ENCODE results near the gene RBM43. TPM values are rescaled to one million over a fixed set of nuclear protein-coding genes. Genes with fewer than 3 reads are reported as not detected.

RBM43 gene
- total RNA-seq, 4 donors from 2014 or later: 1.3 to 3.4 (median 2.0) TPM

GRCh38 chr2:151278487-151278886 is 16.8 kb upstream of the RBM43 start:
- TF ChIP-seq POLR2A (IDR thresholded peaks at IDR 0.05) (no peak), CTCF (IDR thresholded peaks at IDR 0.05) (no peak)
- intact Hi-C loops (cut with DNase I): no loop called here
- Histone ChIP-seq H3K9me3 (no peaks in the 10 kb centered on the region), H3K27ac (no peak overlapping the region), H3K36me3 (peaks cover 0 to 92% (median 9%) of the 10 kb centered on the region in 3 donors), H3K27me3 (no peaks in the 10 kb centered on the region), H3K4me1 (no peaks in the 10 kb centered on the region), H3K4me3 (no peak overlapping the region)
- WGBS, 2 donors: 93 to 96% methylated on average over 2 of the region's 2 CpGs
- DNase-seq: no peak

GRCh38 chr2:151277067-151277466 is 15.4 kb upstream of the RBM43 start:
- H3K27ac ChIP-seq: no peak overlapping the region
- TF ChIP-seq POLR2A (IDR thresholded peaks at IDR 0.05) (no peak), CTCF (IDR thresholded peaks at IDR 0.05) (no peak)
- H3K4me3 ChIP-seq: no peak overlapping the region
- H3K9me3 ChIP-seq: no peaks in the 10 kb centered on the region
- DNase-seq: no peak
- H3K4me1 ChIP-seq: no peaks in the 10 kb centered on the region
- H3K36me3 ChIP-seq: peaks cover 0 to 100% (median 9%) of the 10 kb centered on the region in 3 donors
- 88 to 100% methylated on average over 1 of the region's 1 CpG for WGBS, 2 donors
- intact Hi-C loops (cut with DNase I): no loop called here
- no peaks in the 10 kb centered on the region for H3K27me3 ChIP-seq

- intact Hi-C loops (cut with DNase I): no loop called here
- Histone ChIP-seq H3K36me3 (peaks cover 0 to 100% (median 9%) of the 10 kb centered on the region in 3 donors), H3K4me1 (no peaks in the 10 kb centered on the region), H3K27me3 (no peaks in the 10 kb centered on the region), H3K4me3 (no peak overlapping the region), H3K27ac (no peak overlapping the region), H3K9me3 (no peaks in the 10 kb centered on the region)
- TF ChIP-seq CTCF (IDR thresholded peaks at IDR 0.05): no peak
- no peak for TF ChIP-seq POLR2A (IDR thresholded peaks at IDR 0.05)
- WGBS, 2 donors: 90% methylated on average over 7 of the region's 7 CpGs
- DNase-seq: no peak
Observed at GRCh38 chr2:151275291-151275690, 13.6 kb upstream of the RBM43 start.

GRCh38 chr2:151271824-151272223 is 10.2 kb upstream of the RBM43 start:
- H3K9me3 ChIP-seq: no peaks in the 10 kb centered on the region
- no peaks in the 10 kb centered on the region for H3K4me1 ChIP-seq
- DNase-seq: no peak
- no peak overlapping the region for H3K27ac ChIP-seq
- peaks cover 0 to 73% (median 6%) of the 10 kb centered on the region in 3 donors for H3K36me3 ChIP-seq
- no peaks in the 10 kb centered on the region for H3K27me3 ChIP-seq
- no peak overlapping the region for H3K4me3 ChIP-seq
- intact Hi-C loops (cut with DNase I): no loop called here
- no peak for TF ChIP-seq CTCF (IDR thresholded peaks at IDR 0.05)
- TF ChIP-seq POLR2A (IDR thresholded peaks at IDR 0.05): no peak

- H3K27ac ChIP-seq: no peak overlapping the region
- H3K4me1 ChIP-seq: no peaks in the 10 kb centered on the region
- WGBS, 2 donors: 61 to 63% methylated on average over 3 of the region's 3 CpGs
- no peak overlapping the region for H3K4me3 ChIP-seq
- H3K27me3 ChIP-seq: no peaks in the 10 kb centered on the region
- intact Hi-C loops (cut with DNase I): no loop called here
- peaks cover 0 to 55% (median 3%) of the 10 kb centered on the region in 3 donors for H3K36me3 ChIP-seq
- no peaks in the 10 kb centered on the region for H3K9me3 ChIP-seq
- no peak for DNase-seq
- TF ChIP-seq POLR2A (IDR thresholded peaks at IDR 0.05): no peak
Observed at GRCh38 chr2:151269798-151270568, 8.3 kb upstream of the RBM43 start.
